Peyer's patch (tissue), 4 donors: Measurements from ENCODE around the gene GHRH.

Source experiments
- CTCF ChIP-seq, 6 experiments: fragments of 450-650 bp in 4 of 6; fragments of 200-600 bp in 2 of 6; sonication (generic) in 1 of 6; IDR thresholded peaks; one replicate each; pipeline ENCODE4 v1.5.1; 2017 to 2019; ENCODE audit warnings: antibody characterized with exemption in 6 of 6, mild to moderate bottlenecking in 3 of 6, moderate library complexity in 1 of 6
- POLR2A ChIP-seq, 2 donors: fragments of 450-650 bp; IDR thresholded peaks; one replicate each; pipeline ENCODE4 v1.5.1; 2017; ENCODE audit warnings: antibody characterized with exemption in 2 of 2, mild to moderate bottlenecking in 2 of 2, moderate library complexity in 2 of 2

GRCh38 chr20:37301120-37301519, 39.5 kb upstream of the GHRH start:
- TF ChIP-seq CTCF (IDR thresholded peaks at IDR 0.05) = no peak
- no peak for TF ChIP-seq POLR2A (IDR thresholded peaks at IDR 0.05)
